HL-60 (cell line): ENCODE results near the gene SENP1.

Experiments
- DNase-seq, 2 experiments: peaks; one replicate each; pipeline ENCODE4 v3.0.0-alpha.2; 2010 to 2020; ENCODE audit warnings: low read depth in 1 of 2, low spot score in 1 of 2
- H3K27ac ChIP-seq: fragments of 250-450 bp; sonication (Bioruptor Pico); replicated peaks from 2 replicates; pipeline ENCODE4 v1.5.1; 2020; ENCODE audit warnings: mild to moderate bottlenecking, moderate library complexity
- H3K27me3 ChIP-seq: fragments of 250-450 bp; sonication (Bioruptor Pico); 2 replicates; pipeline ENCODE4 v1.5.1; 2021; ENCODE audit warnings: mild to moderate bottlenecking, moderate library complexity; ENCODE audit not compliant: insufficient read depth, poor library complexity, severe bottlenecking
- H3K4me3 ChIP-seq: replicated peaks from 2 replicates; pipeline ENCODE4 v1.5.1; 2011; ENCODE audit warnings: mild to moderate bottlenecking, control low read depth, low read length; ENCODE audit not compliant: insufficient read depth
- GABPA ChIP-seq: IDR thresholded peaks from 2 replicates; pipeline ENCODE4 v1.6.1; 2012; ENCODE audit warnings: low read depth
- POLR2AphosphoS5 ChIP-seq: IDR thresholded peaks from 2 replicates; pipeline ENCODE4 v1.6.1; 2012; ENCODE audit warnings: low read depth
- SPI1 ChIP-seq: IDR thresholded peaks from 2 replicates; pipeline ENCODE4 v1.6.1; 2012; ENCODE audit warnings: low read depth, mild to moderate bottlenecking, borderline replicate concordance
- TF ChIP-seq, protein P1 (sequence below): IDR thresholded peaks from 2 replicates; pipeline ENCODE4 v1.6.1; 2012; ENCODE audit warnings: low read depth; ENCODE audit not compliant: insufficient replicate concordance
- TF ChIP-seq, protein P2 (sequence below): IDR thresholded peaks from one replicate; pipeline ENCODE4 v1.5.1; 2011; ENCODE audit warnings: low read length, control low read depth, inconsistent platforms; ENCODE audit not compliant: insufficient read depth

SENP1 gene

DNA sequence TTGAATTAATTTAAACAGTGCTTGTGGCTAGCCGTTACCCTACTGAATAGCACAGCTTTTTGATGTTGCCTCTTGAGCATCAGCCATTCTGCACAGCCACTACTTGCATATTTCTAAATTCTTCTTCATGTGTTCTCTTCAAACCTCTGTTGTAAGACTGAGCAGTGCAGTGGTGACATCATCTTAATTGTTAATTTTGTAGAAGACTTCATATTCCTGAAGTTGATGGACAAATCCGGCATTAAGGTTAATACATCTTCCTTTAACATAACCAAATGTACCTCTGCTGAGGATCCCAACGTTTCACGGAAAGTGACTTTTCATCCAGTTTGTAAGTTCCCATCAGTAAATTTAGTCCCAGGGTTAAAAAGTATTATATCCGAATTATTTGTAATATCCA lies 25.6 kb downstream of the SENP1 start:
- no peak overlapping the region for H3K4me3 ChIP-seq
- H3K27me3 ChIP-seq: no peaks in the 10 kb centered on the region
- H3K27ac ChIP-seq: no peak overlapping the region
- DNase-seq: no peak
- no peak for TF ChIP-seq GABPA
- TF ChIP-seq, protein P1, sequence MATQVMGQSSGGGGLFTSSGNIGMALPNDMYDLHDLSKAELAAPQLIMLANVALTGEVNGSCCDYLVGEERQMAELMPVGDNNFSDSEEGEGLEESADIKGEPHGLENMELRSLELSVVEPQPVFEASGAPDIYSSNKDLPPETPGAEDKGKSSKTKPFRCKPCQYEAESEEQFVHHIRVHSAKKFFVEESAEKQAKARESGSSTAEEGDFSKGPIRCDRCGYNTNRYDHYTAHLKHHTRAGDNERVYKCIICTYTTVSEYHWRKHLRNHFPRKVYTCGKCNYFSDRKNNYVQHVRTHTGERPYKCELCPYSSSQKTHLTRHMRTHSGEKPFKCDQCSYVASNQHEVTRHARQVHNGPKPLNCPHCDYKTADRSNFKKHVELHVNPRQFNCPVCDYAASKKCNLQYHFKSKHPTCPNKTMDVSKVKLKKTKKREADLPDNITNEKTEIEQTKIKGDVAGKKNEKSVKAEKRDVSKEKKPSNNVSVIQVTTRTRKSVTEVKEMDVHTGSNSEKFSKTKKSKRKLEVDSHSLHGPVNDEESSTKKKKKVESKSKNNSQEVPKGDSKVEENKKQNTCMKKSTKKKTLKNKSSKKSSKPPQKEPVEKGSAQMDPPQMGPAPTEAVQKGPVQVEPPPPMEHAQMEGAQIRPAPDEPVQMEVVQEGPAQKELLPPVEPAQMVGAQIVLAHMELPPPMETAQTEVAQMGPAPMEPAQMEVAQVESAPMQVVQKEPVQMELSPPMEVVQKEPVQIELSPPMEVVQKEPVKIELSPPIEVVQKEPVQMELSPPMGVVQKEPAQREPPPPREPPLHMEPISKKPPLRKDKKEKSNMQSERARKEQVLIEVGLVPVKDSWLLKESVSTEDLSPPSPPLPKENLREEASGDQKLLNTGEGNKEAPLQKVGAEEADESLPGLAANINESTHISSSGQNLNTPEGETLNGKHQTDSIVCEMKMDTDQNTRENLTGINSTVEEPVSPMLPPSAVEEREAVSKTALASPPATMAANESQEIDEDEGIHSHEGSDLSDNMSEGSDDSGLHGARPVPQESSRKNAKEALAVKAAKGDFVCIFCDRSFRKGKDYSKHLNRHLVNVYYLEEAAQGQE: no peak
- TF ChIP-seq, protein P2, sequence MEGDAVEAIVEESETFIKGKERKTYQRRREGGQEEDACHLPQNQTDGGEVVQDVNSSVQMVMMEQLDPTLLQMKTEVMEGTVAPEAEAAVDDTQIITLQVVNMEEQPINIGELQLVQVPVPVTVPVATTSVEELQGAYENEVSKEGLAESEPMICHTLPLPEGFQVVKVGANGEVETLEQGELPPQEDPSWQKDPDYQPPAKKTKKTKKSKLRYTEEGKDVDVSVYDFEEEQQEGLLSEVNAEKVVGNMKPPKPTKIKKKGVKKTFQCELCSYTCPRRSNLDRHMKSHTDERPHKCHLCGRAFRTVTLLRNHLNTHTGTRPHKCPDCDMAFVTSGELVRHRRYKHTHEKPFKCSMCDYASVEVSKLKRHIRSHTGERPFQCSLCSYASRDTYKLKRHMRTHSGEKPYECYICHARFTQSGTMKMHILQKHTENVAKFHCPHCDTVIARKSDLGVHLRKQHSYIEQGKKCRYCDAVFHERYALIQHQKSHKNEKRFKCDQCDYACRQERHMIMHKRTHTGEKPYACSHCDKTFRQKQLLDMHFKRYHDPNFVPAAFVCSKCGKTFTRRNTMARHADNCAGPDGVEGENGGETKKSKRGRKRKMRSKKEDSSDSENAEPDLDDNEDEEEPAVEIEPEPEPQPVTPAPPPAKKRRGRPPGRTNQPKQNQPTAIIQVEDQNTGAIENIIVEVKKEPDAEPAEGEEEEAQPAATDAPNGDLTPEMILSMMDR: no peak
- no peak for TF ChIP-seq SPI1
- TF ChIP-seq POLR2AphosphoS5: no peak

DNA sequence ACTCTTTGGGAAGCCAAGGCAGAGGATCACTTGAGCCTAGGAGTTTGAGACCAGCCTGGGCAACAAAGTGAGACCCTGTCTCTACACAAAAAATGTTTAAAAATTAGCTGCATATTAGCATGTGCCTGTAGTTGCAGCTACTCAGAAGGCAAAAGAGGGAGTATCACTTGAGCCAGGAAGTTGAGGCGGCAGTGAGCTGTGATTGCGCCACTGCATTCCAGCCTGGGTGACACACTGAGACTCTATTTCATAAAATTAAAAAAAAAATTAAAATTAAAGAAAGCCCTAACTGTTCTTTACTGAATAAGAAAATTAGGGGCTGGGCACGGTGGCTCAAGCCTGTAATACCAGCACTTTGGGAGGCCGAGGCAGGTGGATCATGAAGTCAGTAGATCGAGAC lies 27.0 kb downstream of the SENP1 start:
- peak; percentile 16 to 65 for DNase-seq
- Histone ChIP-seq H3K27ac (no peak overlapping the region), H3K4me3 (no peak overlapping the region), H3K27me3 (no peaks in the 10 kb centered on the region)
- TF ChIP-seq GABPA (no peak), SPI1 (no peak; the same call in 1 of the 2 replicates), POLR2AphosphoS5 (no peak)
- TF ChIP-seq, protein P1: no peak
- TF ChIP-seq, protein P2: no peak

DNA sequence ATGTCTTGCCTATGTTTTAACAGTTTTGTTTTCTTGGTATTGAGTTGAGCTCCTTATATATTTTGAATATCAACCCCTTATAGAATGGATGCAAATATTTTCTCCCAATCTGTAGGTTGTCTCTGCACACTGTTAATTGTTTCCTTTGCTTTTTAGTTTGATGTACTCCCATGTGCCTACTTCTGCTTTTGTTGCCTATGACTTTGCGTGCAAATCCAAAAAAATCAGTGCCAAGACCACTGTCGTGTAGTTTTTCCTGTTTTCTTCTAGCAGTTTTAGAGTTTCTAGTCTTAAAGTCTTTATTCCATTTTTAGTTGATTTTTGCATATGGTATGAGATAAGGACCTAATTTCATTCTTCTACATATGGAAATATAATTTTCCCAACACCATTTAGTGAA lies 28.8 kb downstream of the SENP1 start:
- no peak for TF ChIP-seq POLR2AphosphoS5
- TF ChIP-seq, protein P2: no peak
- TF ChIP-seq, protein P1: no peak
- no peak for TF ChIP-seq GABPA
- no peak for TF ChIP-seq SPI1
- DNase-seq: no peak
- no peak overlapping the region for H3K27ac ChIP-seq
- H3K4me3 ChIP-seq: no peak overlapping the region
- H3K27me3 ChIP-seq: no peaks in the 10 kb centered on the region
